K562 (cell line): Measurements from ENCODE around the gene PLA1A. TPM values are rescaled to one million over a fixed set of nuclear protein-coding genes. Genes with fewer than 3 reads are reported as not detected.

Experiments used
- ATAC-seq: fragments of 200-7000 bp; cut with Tn5 transposase; 3 replicates; pipeline ENCODE4 v1.9.1; 2020; ENCODE audit warnings: moderate library complexity
- BruUV-seq: library from RNA; stranded (reverse); fragments of 400-500 nt; replicated peaks from 2 replicates; lab custom pipeline; 2021; lab: Mats Ljungman, UMichigan
- CTCF ChIA-PET: fragments of 300-600 bp; formaldehyde crosslinking; extraction: SDS; loops from one replicate; lab custom pipeline; 2021; ENCODE audit warnings: low intra/inter-chr PET ratio; lab: Yijun Ruan, JAX
- POLR2A ChIA-PET: fragments of 300-600, 350-650 bp; sonication (Branson Sonifier 250); formaldehyde crosslinking; extraction: SDS; loops from one replicate; lab custom pipeline; 2021; ENCODE audit warnings: antibody characterized with exemption, inconsistent platforms; lab: Yijun Ruan, JAX
- DNase-seq, 4 experiments: peaks; one replicate each; pipeline versions ENCODE4 v3.0.0 to v3.0.0-alpha.2; 2011 to 2018; ENCODE audit warnings: low spot score in 3 of 4, mixed read lengths in 3 of 4; ENCODE audit errors: extremely low read depth in 1 of 4
- FAIRE-seq: peaks from 2 replicates; lab custom pipeline; 2011; peaks lifted over from hg19 to GRCh38; lab: Jason Lieb, UNC
- H2AFZ ChIP-seq: 2 replicates; pipeline ENCODE4 v1.6.0; 2011; ENCODE audit warnings: low read depth, low read length, control low read depth, inconsistent platforms
- H3K27ac ChIP-seq: fragments of 200-600 bp; 3 replicates; pipeline ENCODE4 v1.8.0; 2011; ENCODE audit warnings: low read depth, mild to moderate bottlenecking, control low read depth, inconsistent platforms, low read length, moderate library complexity, mixed read lengths; ENCODE audit errors: extremely low read depth
- H3K27me3 ChIP-seq, 2 experiments: fragments of 300-600 bp in 1 of 2; 2 replicates in 1 of 2; 3 replicates in 1 of 2; pipeline versions ENCODE4 v1.6.0 to v1.8.0; 2011; ENCODE audit warnings: inconsistent platforms in 2 of 2, low read length in 2 of 2, mild to moderate bottlenecking in 1 of 2, mixed read lengths in 1 of 2, moderate library complexity in 1 of 2; ENCODE audit not compliant: control insufficient read depth in 2 of 2, insufficient read depth in 2 of 2
- H3K36me3 ChIP-seq: fragments of 300-600 bp; 3 replicates; pipeline ENCODE4 v1.8.0; 2011; ENCODE audit warnings: mild to moderate bottlenecking, low read length, inconsistent platforms; ENCODE audit not compliant: control insufficient read depth, insufficient read depth
- H3K4me1 ChIP-seq, 2 experiments: fragments of 200-600 bp in 1 of 2; replicated peaks in 1 of 2; 2 replicates in 1 of 2; 3 replicates in 1 of 2; pipeline versions ENCODE4 v1.5.1 to v1.8.0; 2011; ENCODE audit warnings: inconsistent platforms in 2 of 2, low read length in 2 of 2, mild to moderate bottlenecking in 1 of 2, mixed read lengths in 1 of 2, moderate library complexity in 1 of 2; ENCODE audit not compliant: control insufficient read depth in 2 of 2, insufficient read depth in 2 of 2
- H3K4me2 ChIP-seq: 2 replicates; pipeline ENCODE4 v1.6.1; 2011; ENCODE audit warnings: low read length, control low read depth, inconsistent platforms, mixed read lengths; ENCODE audit not compliant: insufficient read depth
- H3K4me3 ChIP-seq: fragments of 200-600 bp; sonication (generic), shearing (Covaris generic); 2 replicates; pipeline ENCODE4 v1.5.1; 2016; ENCODE audit warnings: control low read depth, inconsistent platforms
- H3K79me2 ChIP-seq: fragments of 200-600 bp; 3 replicates; pipeline ENCODE4 v1.8.0; 2011; ENCODE audit warnings: low read length, inconsistent platforms; ENCODE audit not compliant: control insufficient read depth, insufficient read depth
- H3K9ac ChIP-seq, 2 experiments: 2 replicates each; pipeline versions ENCODE4 v1.6.0 to v1.6.1; 2011; ENCODE audit warnings: low read depth in 2 of 2, low read length in 2 of 2, control low read depth in 1 of 2, inconsistent platforms in 1 of 2, mild to moderate bottlenecking in 1 of 2, mixed read lengths in 1 of 2; ENCODE audit not compliant: insufficient read depth in 1 of 2
- H3K9me1 ChIP-seq: one replicate; pipeline ENCODE4 v1.6.0; 2011; ENCODE audit warnings: inconsistent platforms, mild to moderate bottlenecking, low read length, moderate library complexity; ENCODE audit not compliant: control insufficient read depth, insufficient read depth
- H3K9me3 ChIP-seq: replicated peaks from 2 replicates; pipeline ENCODE4 v1.5.1; 2011; ENCODE audit warnings: low read depth, low read length, inconsistent platforms; ENCODE audit not compliant: control insufficient read depth, insufficient read depth
- H4K20me1 ChIP-seq: replicated peaks from 2 replicates; pipeline ENCODE4 v1.6.1; 2011; ENCODE audit warnings: low read length, inconsistent platforms, mixed read lengths; ENCODE audit not compliant: control insufficient read depth, insufficient read depth
- HDAC8 ChIP-seq: fragments of 450-650 bp; IDR thresholded peaks from 2 replicates; pipeline ENCODE4 v1.6.1; 2016; ENCODE audit warnings: mild to moderate bottlenecking, missing genetic modification characterization, moderate library complexity, missing compliant biosample characterization
- YBX1 ChIP-seq: fragments of 450-650 bp; IDR thresholded peaks from 2 replicates; pipeline ENCODE4 v1.7.1; 2016; ENCODE audit warnings: mild to moderate bottlenecking
- WGBS: fragments of 100-300 bp; shearing (Covaris generic); methylation state at CpG from one replicate; pipeline ENCODE4 v1.1.6; 2016; ENCODE audit warnings: low coverage, mixed read lengths; ENCODE audit not compliant: insufficient coverage; ENCODE audit errors: missing lambda C conversion rate; 5-methylcytosine and 5-hydroxymethylcytosine counted together
- in situ Hi-C: fragments of 300-500 bp; cut with MboI; formaldehyde crosslinking; loops from 4 replicates; pipeline ENCODE4 v1.15.0; 2018; ENCODE audit warnings: inconsistent platforms, mixed read lengths
- intact Hi-C: fragments of 100-400 bp; cut with micrococcal nuclease; formaldehyde crosslinking; loops from 2 replicates; pipeline ENCODE4 v1.14.2; 2022
- polyA plus RNA-seq, 8 experiments: library from polyadenylated mRNA; depleted of rRNA in 4 of 8; stranded (reverse) in 5 of 8; unstranded in 3 of 8; fragments of >200 nt; fragmentation: Nextera tagmentation in 2 of 8; fragmentation: Illumina TruSeq in 1 of 8; extraction: Ambion mirVana in 2 of 8; extraction: Trizol in 1 of 8; gene quantifications; 2 replicates each; pipeline versions ENCODE4 v1.2.1 to v1.2.3, GENCODE V29; 2011 to 2014; ENCODE audit warnings: inconsistent platforms in 1 of 8, missing spikeins in 1 of 8
- total RNA-seq, 7 experiments: library from RNA; depleted of rRNA in 6 of 7; stranded (reverse); fragments of >200 nt in 6 of 7; fragmentation: Illumina TruSeq in 2 of 7; extraction: Trizol in 2 of 7; gene quantifications; 2 replicates each; pipeline versions ENCODE4 v1.2.1 to v1.2.3, GENCODE V29; 2011 to 2021; ENCODE audit warnings: low replicate concordance in 1 of 7
- TF ChIP-seq, protein P1 (sequence below): fragments of 450-650 bp; IDR thresholded peaks from 2 replicates; pipeline ENCODE4 v1.6.1; 2016; ENCODE audit warnings: mild to moderate bottlenecking, moderate library complexity
- TF ChIP-seq, protein P2 (sequence below): sonication (generic); formaldehyde crosslinking; IDR thresholded peaks from 2 replicates; pipeline ENCODE4 v1.8.0; 2022; ENCODE audit warnings: mild to moderate bottlenecking, low read depth, missing genetic modification reagents
- TF ChIP-seq, protein P3 (sequence below): sonication (generic); formaldehyde crosslinking; IDR thresholded peaks from 2 replicates; pipeline ENCODE4 v1.8.1; 2023; ENCODE audit warnings: mild to moderate bottlenecking, missing genetic modification reagents
- TF ChIP-seq, protein P4 (sequence below): fragments of 450-650 bp; formaldehyde crosslinking; IDR thresholded peaks from 2 replicates; pipeline ENCODE4 v1.4.0; 2020; ENCODE audit warnings: mild to moderate bottlenecking

The PLA1A gene
- total and polyA plus RNA-seq, 9 of the 15 experiments (the other 6 are each of a cell fraction or from before 2014, with no cell fraction given) = not detected

DNA sequence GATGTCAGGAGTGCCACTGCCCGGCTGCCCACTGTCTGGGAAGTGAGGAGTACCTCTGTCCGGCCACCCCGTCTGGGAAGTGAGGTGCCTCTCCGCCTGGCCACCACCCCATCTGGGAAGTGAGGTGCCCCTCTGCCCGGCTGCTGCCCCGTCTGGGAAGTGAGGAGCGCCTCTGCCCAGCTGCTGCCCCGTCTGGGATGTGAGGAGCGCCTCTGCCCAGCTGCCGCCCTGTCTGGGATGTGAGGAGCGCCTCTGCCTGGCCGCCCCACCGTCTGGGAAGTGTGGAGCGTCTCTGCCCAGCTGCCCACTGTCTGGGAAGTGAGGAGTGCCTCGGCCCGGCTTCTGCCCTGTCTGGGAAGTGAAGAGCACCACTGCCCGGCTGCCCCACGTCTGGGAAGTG lies 76.2 kb downstream of the PLA1A start:
- intact Hi-C loops = no loop called here
- ChIA-PET CTCF (no interaction called here), POLR2A (no interaction called here)
- in situ Hi-C loops = no loop called here
- peaks cover 17% of the 10 kb centered on the region for H3K79me2 ChIP-seq
- no TSS peak for BruUV-seq
- H3K4me3 ChIP-seq = no peak overlapping the region
- DNase-seq (no peak), ATAC-seq (no peak), FAIRE-seq (no peak)
- no peak overlapping the region for H3K27ac ChIP-seq
- no peak overlapping the region for H3K4me2 ChIP-seq
- no peak overlapping the region for H2AFZ ChIP-seq
- H3K9ac ChIP-seq = no peak overlapping the region
- H3K36me3 ChIP-seq = peaks cover 46% of the 10 kb centered on the region
- H3K27me3 ChIP-seq = no peaks in the 10 kb centered on the region
- H3K9me3 ChIP-seq = no peaks in the 10 kb centered on the region
- H3K9me1 ChIP-seq = no peaks in the 10 kb centered on the region
- H3K4me1 ChIP-seq = peaks cover 0 to 7% of the 10 kb centered on the region in 2 experiments; a peak in 3 of 5 replicates
- 97% methylated on average over 5 of the region's 18 CpGs for WGBS
- H4K20me1 ChIP-seq = no peaks in the 10 kb centered on the region
- TF ChIP-seq, protein P1, sequence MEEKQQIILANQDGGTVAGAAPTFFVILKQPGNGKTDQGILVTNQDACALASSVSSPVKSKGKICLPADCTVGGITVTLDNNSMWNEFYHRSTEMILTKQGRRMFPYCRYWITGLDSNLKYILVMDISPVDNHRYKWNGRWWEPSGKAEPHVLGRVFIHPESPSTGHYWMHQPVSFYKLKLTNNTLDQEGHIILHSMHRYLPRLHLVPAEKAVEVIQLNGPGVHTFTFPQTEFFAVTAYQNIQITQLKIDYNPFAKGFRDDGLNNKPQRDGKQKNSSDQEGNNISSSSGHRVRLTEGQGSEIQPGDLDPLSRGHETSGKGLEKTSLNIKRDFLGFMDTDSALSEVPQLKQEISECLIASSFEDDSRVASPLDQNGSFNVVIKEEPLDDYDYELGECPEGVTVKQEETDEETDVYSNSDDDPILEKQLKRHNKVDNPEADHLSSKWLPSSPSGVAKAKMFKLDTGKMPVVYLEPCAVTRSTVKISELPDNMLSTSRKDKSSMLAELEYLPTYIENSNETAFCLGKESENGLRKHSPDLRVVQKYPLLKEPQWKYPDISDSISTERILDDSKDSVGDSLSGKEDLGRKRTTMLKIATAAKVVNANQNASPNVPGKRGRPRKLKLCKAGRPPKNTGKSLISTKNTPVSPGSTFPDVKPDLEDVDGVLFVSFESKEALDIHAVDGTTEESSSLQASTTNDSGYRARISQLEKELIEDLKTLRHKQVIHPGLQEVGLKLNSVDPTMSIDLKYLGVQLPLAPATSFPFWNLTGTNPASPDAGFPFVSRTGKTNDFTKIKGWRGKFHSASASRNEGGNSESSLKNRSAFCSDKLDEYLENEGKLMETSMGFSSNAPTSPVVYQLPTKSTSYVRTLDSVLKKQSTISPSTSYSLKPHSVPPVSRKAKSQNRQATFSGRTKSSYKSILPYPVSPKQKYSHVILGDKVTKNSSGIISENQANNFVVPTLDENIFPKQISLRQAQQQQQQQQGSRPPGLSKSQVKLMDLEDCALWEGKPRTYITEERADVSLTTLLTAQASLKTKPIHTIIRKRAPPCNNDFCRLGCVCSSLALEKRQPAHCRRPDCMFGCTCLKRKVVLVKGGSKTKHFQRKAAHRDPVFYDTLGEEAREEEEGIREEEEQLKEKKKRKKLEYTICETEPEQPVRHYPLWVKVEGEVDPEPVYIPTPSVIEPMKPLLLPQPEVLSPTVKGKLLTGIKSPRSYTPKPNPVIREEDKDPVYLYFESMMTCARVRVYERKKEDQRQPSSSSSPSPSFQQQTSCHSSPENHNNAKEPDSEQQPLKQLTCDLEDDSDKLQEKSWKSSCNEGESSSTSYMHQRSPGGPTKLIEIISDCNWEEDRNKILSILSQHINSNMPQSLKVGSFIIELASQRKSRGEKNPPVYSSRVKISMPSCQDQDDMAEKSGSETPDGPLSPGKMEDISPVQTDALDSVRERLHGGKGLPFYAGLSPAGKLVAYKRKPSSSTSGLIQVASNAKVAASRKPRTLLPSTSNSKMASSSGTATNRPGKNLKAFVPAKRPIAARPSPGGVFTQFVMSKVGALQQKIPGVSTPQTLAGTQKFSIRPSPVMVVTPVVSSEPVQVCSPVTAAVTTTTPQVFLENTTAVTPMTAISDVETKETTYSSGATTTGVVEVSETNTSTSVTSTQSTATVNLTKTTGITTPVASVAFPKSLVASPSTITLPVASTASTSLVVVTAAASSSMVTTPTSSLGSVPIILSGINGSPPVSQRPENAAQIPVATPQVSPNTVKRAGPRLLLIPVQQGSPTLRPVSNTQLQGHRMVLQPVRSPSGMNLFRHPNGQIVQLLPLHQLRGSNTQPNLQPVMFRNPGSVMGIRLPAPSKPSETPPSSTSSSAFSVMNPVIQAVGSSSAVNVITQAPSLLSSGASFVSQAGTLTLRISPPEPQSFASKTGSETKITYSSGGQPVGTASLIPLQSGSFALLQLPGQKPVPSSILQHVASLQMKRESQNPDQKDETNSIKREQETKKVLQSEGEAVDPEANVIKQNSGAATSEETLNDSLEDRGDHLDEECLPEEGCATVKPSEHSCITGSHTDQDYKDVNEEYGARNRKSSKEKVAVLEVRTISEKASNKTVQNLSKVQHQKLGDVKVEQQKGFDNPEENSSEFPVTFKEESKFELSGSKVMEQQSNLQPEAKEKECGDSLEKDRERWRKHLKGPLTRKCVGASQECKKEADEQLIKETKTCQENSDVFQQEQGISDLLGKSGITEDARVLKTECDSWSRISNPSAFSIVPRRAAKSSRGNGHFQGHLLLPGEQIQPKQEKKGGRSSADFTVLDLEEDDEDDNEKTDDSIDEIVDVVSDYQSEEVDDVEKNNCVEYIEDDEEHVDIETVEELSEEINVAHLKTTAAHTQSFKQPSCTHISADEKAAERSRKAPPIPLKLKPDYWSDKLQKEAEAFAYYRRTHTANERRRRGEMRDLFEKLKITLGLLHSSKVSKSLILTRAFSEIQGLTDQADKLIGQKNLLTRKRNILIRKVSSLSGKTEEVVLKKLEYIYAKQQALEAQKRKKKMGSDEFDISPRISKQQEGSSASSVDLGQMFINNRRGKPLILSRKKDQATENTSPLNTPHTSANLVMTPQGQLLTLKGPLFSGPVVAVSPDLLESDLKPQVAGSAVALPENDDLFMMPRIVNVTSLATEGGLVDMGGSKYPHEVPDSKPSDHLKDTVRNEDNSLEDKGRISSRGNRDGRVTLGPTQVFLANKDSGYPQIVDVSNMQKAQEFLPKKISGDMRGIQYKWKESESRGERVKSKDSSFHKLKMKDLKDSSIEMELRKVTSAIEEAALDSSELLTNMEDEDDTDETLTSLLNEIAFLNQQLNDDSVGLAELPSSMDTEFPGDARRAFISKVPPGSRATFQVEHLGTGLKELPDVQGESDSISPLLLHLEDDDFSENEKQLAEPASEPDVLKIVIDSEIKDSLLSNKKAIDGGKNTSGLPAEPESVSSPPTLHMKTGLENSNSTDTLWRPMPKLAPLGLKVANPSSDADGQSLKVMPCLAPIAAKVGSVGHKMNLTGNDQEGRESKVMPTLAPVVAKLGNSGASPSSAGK = no peak
- TF ChIP-seq, protein P2, sequence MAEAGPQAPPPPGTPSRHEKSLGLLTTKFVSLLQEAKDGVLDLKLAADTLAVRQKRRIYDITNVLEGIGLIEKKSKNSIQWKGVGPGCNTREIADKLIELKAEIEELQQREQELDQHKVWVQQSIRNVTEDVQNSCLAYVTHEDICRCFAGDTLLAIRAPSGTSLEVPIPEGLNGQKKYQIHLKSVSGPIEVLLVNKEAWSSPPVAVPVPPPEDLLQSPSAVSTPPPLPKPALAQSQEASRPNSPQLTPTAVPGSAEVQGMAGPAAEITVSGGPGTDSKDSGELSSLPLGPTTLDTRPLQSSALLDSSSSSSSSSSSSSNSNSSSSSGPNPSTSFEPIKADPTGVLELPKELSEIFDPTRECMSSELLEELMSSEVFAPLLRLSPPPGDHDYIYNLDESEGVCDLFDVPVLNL (CRISPR knock-in tag) = no peak
- TF ChIP-seq, protein P3, sequence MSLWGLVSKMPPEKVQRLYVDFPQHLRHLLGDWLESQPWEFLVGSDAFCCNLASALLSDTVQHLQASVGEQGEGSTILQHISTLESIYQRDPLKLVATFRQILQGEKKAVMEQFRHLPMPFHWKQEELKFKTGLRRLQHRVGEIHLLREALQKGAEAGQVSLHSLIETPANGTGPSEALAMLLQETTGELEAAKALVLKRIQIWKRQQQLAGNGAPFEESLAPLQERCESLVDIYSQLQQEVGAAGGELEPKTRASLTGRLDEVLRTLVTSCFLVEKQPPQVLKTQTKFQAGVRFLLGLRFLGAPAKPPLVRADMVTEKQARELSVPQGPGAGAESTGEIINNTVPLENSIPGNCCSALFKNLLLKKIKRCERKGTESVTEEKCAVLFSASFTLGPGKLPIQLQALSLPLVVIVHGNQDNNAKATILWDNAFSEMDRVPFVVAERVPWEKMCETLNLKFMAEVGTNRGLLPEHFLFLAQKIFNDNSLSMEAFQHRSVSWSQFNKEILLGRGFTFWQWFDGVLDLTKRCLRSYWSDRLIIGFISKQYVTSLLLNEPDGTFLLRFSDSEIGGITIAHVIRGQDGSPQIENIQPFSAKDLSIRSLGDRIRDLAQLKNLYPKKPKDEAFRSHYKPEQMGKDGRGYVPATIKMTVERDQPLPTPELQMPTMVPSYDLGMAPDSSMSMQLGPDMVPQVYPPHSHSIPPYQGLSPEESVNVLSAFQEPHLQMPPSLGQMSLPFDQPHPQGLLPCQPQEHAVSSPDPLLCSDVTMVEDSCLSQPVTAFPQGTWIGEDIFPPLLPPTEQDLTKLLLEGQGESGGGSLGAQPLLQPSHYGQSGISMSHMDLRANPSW = no peak
- no peak for TF ChIP-seq YBX1
- TF ChIP-seq, protein P4, sequence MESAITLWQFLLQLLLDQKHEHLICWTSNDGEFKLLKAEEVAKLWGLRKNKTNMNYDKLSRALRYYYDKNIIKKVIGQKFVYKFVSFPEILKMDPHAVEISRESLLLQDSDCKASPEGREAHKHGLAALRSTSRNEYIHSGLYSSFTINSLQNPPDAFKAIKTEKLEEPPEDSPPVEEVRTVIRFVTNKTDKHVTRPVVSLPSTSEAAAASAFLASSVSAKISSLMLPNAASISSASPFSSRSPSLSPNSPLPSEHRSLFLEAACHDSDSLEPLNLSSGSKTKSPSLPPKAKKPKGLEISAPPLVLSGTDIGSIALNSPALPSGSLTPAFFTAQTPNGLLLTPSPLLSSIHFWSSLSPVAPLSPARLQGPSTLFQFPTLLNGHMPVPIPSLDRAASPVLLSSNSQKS = no peak
- TF ChIP-seq HDAC8 (tag) = no peak
